Astrocyte (in vitro differentiated cells and primary cell): Measurements from ENCODE around the gene SEMA6B. TPM values are rescaled to one million over a fixed set of nuclear protein-coding genes. Genes with fewer than 3 reads are reported as not detected.
A peak's percentile ranks its signal among the peaks of the same experiment; 100 is the strongest.

ENCODE experiments used
- DNase-seq: peaks from one replicate; pipeline ENCODE4 v3.0.0-alpha.2; 2010; ENCODE audit warnings: low read depth
- FAIRE-seq: peaks from 2 replicates; lab custom pipeline; 2011; peaks lifted over from hg19 to GRCh38; lab: Jason Lieb, UNC
- H2AFZ ChIP-seq: 2 replicates; pipeline ENCODE4 v1.6.0; 2012; ENCODE audit warnings: low read depth, low read length, inconsistent platforms
- H3K27ac ChIP-seq: 2 replicates; pipeline ENCODE4 v1.5.1; 2011; ENCODE audit warnings: low read depth, low read length, inconsistent platforms
- H3K27me3 ChIP-seq: 2 replicates; pipeline ENCODE4 v1.6.0; 2011; ENCODE audit warnings: low read length, inconsistent platforms; ENCODE audit not compliant: insufficient read depth
- H3K36me3 ChIP-seq: 2 replicates; pipeline ENCODE4 v1.5.1; 2011; ENCODE audit warnings: low read length, inconsistent platforms; ENCODE audit not compliant: insufficient read depth
- H3K4me1 ChIP-seq: 2 replicates; pipeline ENCODE4 v1.5.1; 2011; ENCODE audit warnings: low read length, inconsistent platforms; ENCODE audit not compliant: insufficient read depth
- H3K4me2 ChIP-seq: 2 replicates; pipeline ENCODE4 v1.6.0; 2012; ENCODE audit warnings: low read length, inconsistent platforms
- H3K4me3 ChIP-seq: 2 replicates; pipeline ENCODE4 v1.5.1; 2011; ENCODE audit warnings: low read depth, mild to moderate bottlenecking, low read length, inconsistent platforms; ENCODE audit not compliant: insufficient read depth
- H3K79me2 ChIP-seq: 2 replicates; pipeline ENCODE4 v1.6.0; 2012; ENCODE audit warnings: mild to moderate bottlenecking, low read length, inconsistent platforms; ENCODE audit not compliant: insufficient read depth
- H3K9ac ChIP-seq: 2 replicates; pipeline ENCODE4 v1.6.0; 2012; ENCODE audit warnings: mild to moderate bottlenecking, low read length, inconsistent platforms
- H3K9me3 ChIP-seq: 2 replicates; pipeline ENCODE4 v1.5.1; 2012; ENCODE audit warnings: low read depth, mild to moderate bottlenecking, low read length, inconsistent platforms; ENCODE audit not compliant: insufficient read depth
- H4K20me1 ChIP-seq: 2 replicates; pipeline ENCODE4 v1.6.0; 2012; ENCODE audit warnings: low read length, inconsistent platforms; ENCODE audit not compliant: insufficient read depth
- H3K27ac Mint-ChIP-seq: one replicate; pipeline ENCODE4 v1.8.0; 2021; ENCODE audit warnings: mild to moderate bottlenecking, mixed read lengths; ENCODE audit not compliant: unreplicated experiment
- H3K27me3 Mint-ChIP-seq: one replicate; pipeline ENCODE4 v1.8.0; 2021; ENCODE audit warnings: low read depth, mixed read lengths; ENCODE audit not compliant: unreplicated experiment
- H3K36me3 Mint-ChIP-seq: one replicate; pipeline ENCODE4 v1.8.0; 2021; ENCODE audit warnings: low read depth, mixed read lengths; ENCODE audit not compliant: unreplicated experiment
- H3K4me1 Mint-ChIP-seq: one replicate; pipeline ENCODE4 v1.8.0; 2021; ENCODE audit warnings: low read depth, mixed read lengths; ENCODE audit not compliant: unreplicated experiment
- H3K4me3 Mint-ChIP-seq: one replicate; pipeline ENCODE4 v1.8.0; 2021; ENCODE audit warnings: mild to moderate bottlenecking, moderate library complexity, mixed read lengths; ENCODE audit not compliant: unreplicated experiment
- H3K9me3 Mint-ChIP-seq: one replicate; pipeline ENCODE4 v1.8.0; 2021; ENCODE audit warnings: mild to moderate bottlenecking, mixed read lengths; ENCODE audit not compliant: unreplicated experiment
- EZH2 ChIP-seq: IDR thresholded peaks from 2 replicates; pipeline ENCODE4 v1.6.1; 2012; ENCODE audit warnings: mild to moderate bottlenecking, low read length, inconsistent platforms; ENCODE audit not compliant: insufficient read depth
- total RNA-seq: library from RNA; stranded (reverse); gene quantifications from 2 replicates; pipeline ENCODE4 v1.2.1, GENCODE V29; 2021
- TF ChIP-seq, protein P1 (sequence below): IDR thresholded peaks from 2 replicates; pipeline ENCODE4 v1.5.1; 2011; ENCODE audit warnings: low read depth, mild to moderate bottlenecking, inconsistent platforms, low read length, moderate library complexity; ENCODE audit not compliant: insufficient read depth

The SEMA6B gene
- total RNA-seq, 1 donor from 2014 or later, result 14.3 TPM

DNA sequence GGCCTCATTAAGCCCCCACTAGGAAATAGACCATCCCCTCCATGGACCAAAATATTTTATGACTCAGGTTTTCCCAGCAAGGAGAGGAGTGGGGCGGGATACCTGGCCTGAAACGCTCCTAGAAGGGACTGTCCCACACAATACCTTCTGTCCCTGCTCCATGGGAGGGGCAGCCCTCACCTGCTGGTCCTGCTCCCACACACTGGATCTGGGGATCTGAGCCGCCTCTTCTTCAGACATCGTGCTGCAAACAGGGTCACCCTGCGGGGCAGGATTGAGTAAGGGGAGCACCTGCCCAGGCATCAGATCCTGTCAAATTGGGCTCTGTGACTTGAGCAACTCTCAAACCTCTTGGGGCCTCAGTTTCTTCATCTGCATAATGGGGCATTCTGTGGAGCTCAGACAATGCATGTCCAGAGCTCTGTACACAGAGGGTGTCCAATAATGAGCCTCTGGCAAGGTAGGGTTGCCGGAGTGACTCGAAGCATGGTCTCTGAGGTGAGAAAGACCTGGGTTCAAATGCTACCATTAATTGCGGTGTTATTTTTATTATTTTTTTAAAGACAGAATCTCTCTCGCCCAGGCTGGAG is 25.6 kb downstream of the SEMA6B start:
- Histone ChIP-seq H4K20me1 (no peaks in the 10 kb centered on the region), H3K4me2 (no peak overlapping the region), H3K9ac (no peak overlapping the region), H2AFZ (no peak overlapping the region), H3K27ac (no peak overlapping the region), H3K9me3 (no peaks in the 10 kb centered on the region), H3K4me1 (peaks cover 2% of the 10 kb centered on the region), H3K36me3 (no peaks in the 10 kb centered on the region), H3K27me3 (peaks cover 5% of the 10 kb centered on the region), H3K4me3 (no peak overlapping the region), H3K79me2 (no peaks in the 10 kb centered on the region)
- Mint-ChIP-seq H3K36me3 (no peaks in the 10 kb centered on the region), H3K4me3 (no peak overlapping the region), H3K4me1 (no peaks in the 10 kb centered on the region), H3K27ac (no peak overlapping the region), H3K27me3 (peaks cover 42% of the 10 kb centered on the region), H3K9me3 (no peaks in the 10 kb centered on the region)
- FAIRE-seq (no peak), DNase-seq (no peak)
- TF ChIP-seq EZH2, result no peak
- TF ChIP-seq, protein P1, sequence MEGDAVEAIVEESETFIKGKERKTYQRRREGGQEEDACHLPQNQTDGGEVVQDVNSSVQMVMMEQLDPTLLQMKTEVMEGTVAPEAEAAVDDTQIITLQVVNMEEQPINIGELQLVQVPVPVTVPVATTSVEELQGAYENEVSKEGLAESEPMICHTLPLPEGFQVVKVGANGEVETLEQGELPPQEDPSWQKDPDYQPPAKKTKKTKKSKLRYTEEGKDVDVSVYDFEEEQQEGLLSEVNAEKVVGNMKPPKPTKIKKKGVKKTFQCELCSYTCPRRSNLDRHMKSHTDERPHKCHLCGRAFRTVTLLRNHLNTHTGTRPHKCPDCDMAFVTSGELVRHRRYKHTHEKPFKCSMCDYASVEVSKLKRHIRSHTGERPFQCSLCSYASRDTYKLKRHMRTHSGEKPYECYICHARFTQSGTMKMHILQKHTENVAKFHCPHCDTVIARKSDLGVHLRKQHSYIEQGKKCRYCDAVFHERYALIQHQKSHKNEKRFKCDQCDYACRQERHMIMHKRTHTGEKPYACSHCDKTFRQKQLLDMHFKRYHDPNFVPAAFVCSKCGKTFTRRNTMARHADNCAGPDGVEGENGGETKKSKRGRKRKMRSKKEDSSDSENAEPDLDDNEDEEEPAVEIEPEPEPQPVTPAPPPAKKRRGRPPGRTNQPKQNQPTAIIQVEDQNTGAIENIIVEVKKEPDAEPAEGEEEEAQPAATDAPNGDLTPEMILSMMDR, result no peak

DNA sequence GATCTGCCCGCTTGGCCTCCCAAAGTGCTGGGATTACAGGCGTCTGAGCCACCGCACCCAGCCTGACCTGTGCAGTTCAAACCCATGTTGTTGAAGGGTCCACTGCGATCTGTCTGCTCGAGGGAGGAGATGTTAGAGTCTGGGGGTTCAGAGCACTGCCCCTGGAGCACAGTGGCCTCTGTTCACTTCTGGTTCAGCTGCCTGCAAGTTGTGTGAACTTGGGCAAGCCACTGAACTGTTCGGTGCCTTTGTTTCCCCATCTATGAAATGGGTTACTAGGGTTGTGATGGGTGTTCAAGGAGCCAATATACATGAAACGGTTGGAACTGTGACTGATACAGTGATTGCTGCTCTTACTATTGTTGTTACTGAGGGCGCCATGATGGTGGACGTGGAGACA is 26.1 kb downstream of the SEMA6B start:
- H3K4me1 ChIP-seq, result peaks cover 2% of the 10 kb centered on the region
- Mint-ChIP-seq H3K9me3 (no peaks in the 10 kb centered on the region), H3K27me3 (peaks cover 37% of the 10 kb centered on the region), H3K4me1 (no peaks in the 10 kb centered on the region), H3K4me3 (peak overlapping the region; percentile 54), H3K27ac (no peak overlapping the region), H3K36me3 (no peaks in the 10 kb centered on the region)
- H3K27ac ChIP-seq, result no peak overlapping the region
- no peaks in the 10 kb centered on the region for H3K36me3 ChIP-seq
- peaks cover 5% of the 10 kb centered on the region for H3K27me3 ChIP-seq
- no peaks in the 10 kb centered on the region for H3K9me3 ChIP-seq
- TF ChIP-seq, protein P1, result no peak
- no peak for TF ChIP-seq EZH2
- H3K79me2 ChIP-seq, result no peaks in the 10 kb centered on the region
- no peak overlapping the region for H2AFZ ChIP-seq
- no peak overlapping the region for H3K4me2 ChIP-seq
- no peaks in the 10 kb centered on the region for H4K20me1 ChIP-seq
- DNase-seq (no peak), FAIRE-seq (no peak)
- no peak overlapping the region for H3K9ac ChIP-seq
- H3K4me3 ChIP-seq, result no peak overlapping the region

DNA sequence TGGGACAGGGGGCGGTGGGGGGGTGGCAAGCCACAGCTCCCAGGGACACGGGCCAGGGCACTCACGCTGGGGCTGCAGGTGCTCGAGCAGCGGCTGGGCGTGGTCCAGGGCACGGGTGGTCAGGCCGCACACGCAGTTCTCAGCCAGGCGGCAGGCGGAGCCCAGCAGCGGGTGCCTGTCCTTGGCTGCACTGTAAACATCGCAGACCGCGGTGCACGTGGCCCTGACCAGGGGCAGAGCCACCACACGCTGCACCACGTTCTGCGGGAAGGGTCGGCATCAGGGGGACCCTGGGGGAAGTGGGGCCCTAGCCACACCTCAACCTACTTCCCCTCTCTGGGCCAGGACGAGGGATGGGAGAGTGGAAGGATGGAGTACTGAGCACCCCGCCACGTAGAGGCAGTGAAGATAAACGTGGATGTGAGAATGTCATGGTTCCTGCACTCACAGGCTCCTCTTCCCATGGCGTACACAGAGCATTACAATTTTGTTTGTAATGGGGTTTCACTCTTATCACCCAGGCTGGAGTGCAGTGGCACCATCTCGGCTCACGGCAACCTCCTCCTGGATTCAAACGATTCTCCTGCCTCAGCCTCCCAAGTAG is 27.8 kb downstream of the SEMA6B start:
- Histone ChIP-seq H3K9ac (no peak overlapping the region), H3K27ac (no peak overlapping the region), H3K4me1 (peaks cover 2% of the 10 kb centered on the region), H3K79me2 (no peaks in the 10 kb centered on the region), H3K27me3 (peaks cover 5% of the 10 kb centered on the region), H3K4me2 (no peak overlapping the region), H2AFZ (no peak overlapping the region), H3K9me3 (no peaks in the 10 kb centered on the region), H4K20me1 (no peaks in the 10 kb centered on the region), H3K36me3 (no peaks in the 10 kb centered on the region), H3K4me3 (no peak overlapping the region)
- H3K27ac Mint-ChIP-seq, result no peak overlapping the region
- no peak for DNase-seq
- H3K9me3 Mint-ChIP-seq, result no peaks in the 10 kb centered on the region
- TF ChIP-seq, protein P1, result no peak
- no peak for TF ChIP-seq EZH2
- H3K27me3 Mint-ChIP-seq, result peaks cover 27% of the 10 kb centered on the region
- H3K4me3 Mint-ChIP-seq, result no peak overlapping the region
- no peaks in the 10 kb centered on the region for H3K4me1 Mint-ChIP-seq
- no peaks in the 10 kb centered on the region for H3K36me3 Mint-ChIP-seq
- FAIRE-seq, result no peak
